GM13977 (cell line): Measurements from ENCODE around the gene MINDY2.

Experiments
- DNase-seq: peaks from one replicate; pipeline ENCODE4 v3.0.0; 2012; ENCODE audit warnings: low spot score
- in situ Hi-C: fragments of 300-500 bp; cut with MboI; formaldehyde crosslinking; loops from one replicate; pipeline ENCODE4 v1.12.0; 2022; ENCODE audit warnings: low sequenced_read_pairs, low pct_unique_long_range_greater_than_20kb, mixed read lengths, inconsistent platforms; ENCODE audit not compliant: unreplicated experiment
- TF ChIP-seq, protein P1 (sequence below): IDR thresholded peaks from 2 replicates; pipeline ENCODE4 v1.5.1; 2012; ENCODE audit warnings: mild to moderate bottlenecking, control low read depth; ENCODE audit not compliant: insufficient read depth; ENCODE audit errors: extremely low read depth, missing control alignments

The MINDY2 gene

GRCh38 chr15:58777107-58777506 lies 6.0 kb downstream of the MINDY2 start:
- TF ChIP-seq, protein P1, sequence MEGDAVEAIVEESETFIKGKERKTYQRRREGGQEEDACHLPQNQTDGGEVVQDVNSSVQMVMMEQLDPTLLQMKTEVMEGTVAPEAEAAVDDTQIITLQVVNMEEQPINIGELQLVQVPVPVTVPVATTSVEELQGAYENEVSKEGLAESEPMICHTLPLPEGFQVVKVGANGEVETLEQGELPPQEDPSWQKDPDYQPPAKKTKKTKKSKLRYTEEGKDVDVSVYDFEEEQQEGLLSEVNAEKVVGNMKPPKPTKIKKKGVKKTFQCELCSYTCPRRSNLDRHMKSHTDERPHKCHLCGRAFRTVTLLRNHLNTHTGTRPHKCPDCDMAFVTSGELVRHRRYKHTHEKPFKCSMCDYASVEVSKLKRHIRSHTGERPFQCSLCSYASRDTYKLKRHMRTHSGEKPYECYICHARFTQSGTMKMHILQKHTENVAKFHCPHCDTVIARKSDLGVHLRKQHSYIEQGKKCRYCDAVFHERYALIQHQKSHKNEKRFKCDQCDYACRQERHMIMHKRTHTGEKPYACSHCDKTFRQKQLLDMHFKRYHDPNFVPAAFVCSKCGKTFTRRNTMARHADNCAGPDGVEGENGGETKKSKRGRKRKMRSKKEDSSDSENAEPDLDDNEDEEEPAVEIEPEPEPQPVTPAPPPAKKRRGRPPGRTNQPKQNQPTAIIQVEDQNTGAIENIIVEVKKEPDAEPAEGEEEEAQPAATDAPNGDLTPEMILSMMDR = no peak
- peak; percentile 50 for DNase-seq
- in situ Hi-C loops = no loop called here

- in situ Hi-C loops = no loop called here
- TF ChIP-seq, protein P1 = no peak
- DNase-seq = no peak
These were observed 8.5 kb downstream of the MINDY2 start for GRCh38 chr15:58779554-58779953.

- TF ChIP-seq, protein P1 = no peak
- in situ Hi-C loops = no loop called here
- DNase-seq = no peak
These were observed 14.3 kb downstream of the MINDY2 start for GRCh38 chr15:58785355-58785754.

GRCh38 chr15:58788056-58788710 lies 17.1 kb downstream of the MINDY2 start:
- no peak for DNase-seq
- in situ Hi-C loops = no loop called here
- TF ChIP-seq, protein P1 = no peak

DNA sequence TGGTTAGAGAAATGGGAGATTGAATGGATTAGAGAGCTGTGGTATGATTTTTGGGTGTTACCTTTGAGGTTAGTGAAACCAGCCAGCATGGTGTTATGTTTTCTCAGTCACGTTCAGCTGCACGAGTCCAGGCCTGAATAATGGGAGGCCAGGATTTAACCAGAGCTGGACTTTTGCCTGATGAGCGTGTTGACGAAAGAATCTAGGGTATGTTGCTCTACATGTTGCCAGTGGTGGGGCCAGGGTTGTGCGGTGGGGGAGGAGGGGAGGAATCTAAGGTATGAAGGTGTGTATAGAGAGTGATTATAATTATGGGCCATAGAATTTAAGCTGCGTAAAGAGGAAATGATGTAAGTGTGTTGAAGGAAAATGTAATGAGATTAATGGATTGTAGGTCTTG lies 22.8 kb downstream of the MINDY2 start:
- in situ Hi-C loops = no loop called here
- TF ChIP-seq, protein P1 = no peak
- no peak for DNase-seq

GRCh38 chr15:58795825-58796224 lies 24.7 kb downstream of the MINDY2 start:
- in situ Hi-C loops = no loop called here
- no peak for DNase-seq
- TF ChIP-seq, protein P1 = no peak
